Thyroid gland (tissue), 4 donors: ENCODE data around the gene VASH1.

ENCODE experiments used
- CTCF ChIP-seq, 6 experiments: fragments of 200-600 bp in 3 of 6; fragments of 450-650 bp in 3 of 6; sonication (generic) in 3 of 6; IDR thresholded peaks; one replicate each; pipeline ENCODE4 v1.5.1; 2016 to 2019; ENCODE audit warnings: antibody characterized with exemption in 6 of 6, mild to moderate bottlenecking in 2 of 6, inconsistent platforms in 1 of 6, moderate library complexity in 1 of 6
- POLR2A ChIP-seq, 2 donors: fragments of 450-650 bp; IDR thresholded peaks; one replicate each; pipeline ENCODE4 v1.6.1; 2017; ENCODE audit warnings: antibody characterized with exemption in 2 of 2, mild to moderate bottlenecking in 2 of 2, moderate library complexity in 1 of 2

- no peak for TF ChIP-seq CTCF (IDR thresholded peaks at IDR 0.05)
- TF ChIP-seq POLR2A (IDR thresholded peaks at IDR 0.05): no peak
These were observed 18.7 kb downstream of the VASH1 start for GRCh38 chr14:76780058-76780345.
